Neural crest cell (in vitro differentiated cells): Measurements from ENCODE around the gene DLEC1. TPM values are rescaled to one million over a fixed set of nuclear protein-coding genes. Genes with fewer than 3 reads are reported as not detected.

ENCODE experiments used
- DNase-seq: peaks from one replicate; pipeline ENCODE4 v3.0.0; 2021; ENCODE audit warnings: low read depth, mixed read lengths, low spot score
- H3K27ac Mint-ChIP-seq: one replicate; pipeline ENCODE4 v1.8.0; 2021; ENCODE audit warnings: mild to moderate bottlenecking, mixed read lengths; ENCODE audit not compliant: unreplicated experiment
- H3K27me3 Mint-ChIP-seq: 2 replicates; pipeline ENCODE4 v1.8.0; 2021; ENCODE audit warnings: low read depth, mild to moderate bottlenecking, mixed read lengths
- H3K36me3 Mint-ChIP-seq: 2 replicates; pipeline ENCODE4 v1.8.0; 2021; ENCODE audit warnings: low read depth, mild to moderate bottlenecking, mixed read lengths
- H3K4me1 Mint-ChIP-seq: 2 replicates; pipeline ENCODE4 v1.8.0; 2021; ENCODE audit warnings: mixed read lengths
- H3K4me3 Mint-ChIP-seq: one replicate; pipeline ENCODE4 v1.8.0; 2021; ENCODE audit warnings: mild to moderate bottlenecking, mixed read lengths
- H3K9me3 Mint-ChIP-seq: 2 replicates; pipeline ENCODE4 v1.8.0; 2021; ENCODE audit warnings: mixed read lengths
- total RNA-seq: library from RNA; stranded (reverse); gene quantifications from 2 replicates; pipeline ENCODE4 v1.2.1, GENCODE V29; 2021
- TF ChIP-seq, protein P1 (sequence below): fragments of 200-600 bp; sonication (generic); conservative IDR thresholded peaks from 2 replicates; pipeline ENCODE4 v1.5.0; 2021; ENCODE audit warnings: antibody characterized with exemption, mild to moderate bottlenecking

DLEC1 gene
- total RNA-seq, 1 donor from 2014 or later, result 1.3 TPM

DNA sequence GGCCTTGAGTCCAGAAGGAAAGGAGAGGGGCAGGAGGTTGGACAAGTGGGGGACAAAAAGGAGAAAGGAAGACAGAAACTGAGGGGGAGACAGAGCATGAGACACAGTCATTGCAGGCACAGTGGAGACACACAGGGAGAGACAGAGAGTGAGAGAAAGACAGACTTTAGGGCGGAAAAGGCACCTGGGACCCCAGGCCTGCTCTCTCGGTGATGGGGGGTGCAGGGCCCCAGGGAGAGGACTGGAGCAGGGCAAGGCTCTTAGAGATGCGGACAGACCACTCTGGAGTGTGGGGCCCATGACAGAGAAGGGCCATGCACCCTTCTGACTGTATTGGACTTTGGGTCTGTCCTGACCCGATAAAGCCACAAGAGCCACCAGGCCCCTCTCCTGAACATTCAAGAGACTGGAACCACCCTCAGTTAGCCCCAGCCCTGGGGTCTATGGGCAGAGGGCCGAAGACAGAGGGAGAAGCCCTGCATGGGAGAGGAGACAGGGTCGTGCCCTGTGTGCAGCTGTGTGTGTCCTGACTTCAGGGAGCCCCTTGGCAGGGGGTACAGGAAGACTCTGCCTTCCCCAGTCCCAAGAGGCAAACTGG, 22.1 kb upstream of the DLEC1 start:
- TF ChIP-seq, protein P1, sequence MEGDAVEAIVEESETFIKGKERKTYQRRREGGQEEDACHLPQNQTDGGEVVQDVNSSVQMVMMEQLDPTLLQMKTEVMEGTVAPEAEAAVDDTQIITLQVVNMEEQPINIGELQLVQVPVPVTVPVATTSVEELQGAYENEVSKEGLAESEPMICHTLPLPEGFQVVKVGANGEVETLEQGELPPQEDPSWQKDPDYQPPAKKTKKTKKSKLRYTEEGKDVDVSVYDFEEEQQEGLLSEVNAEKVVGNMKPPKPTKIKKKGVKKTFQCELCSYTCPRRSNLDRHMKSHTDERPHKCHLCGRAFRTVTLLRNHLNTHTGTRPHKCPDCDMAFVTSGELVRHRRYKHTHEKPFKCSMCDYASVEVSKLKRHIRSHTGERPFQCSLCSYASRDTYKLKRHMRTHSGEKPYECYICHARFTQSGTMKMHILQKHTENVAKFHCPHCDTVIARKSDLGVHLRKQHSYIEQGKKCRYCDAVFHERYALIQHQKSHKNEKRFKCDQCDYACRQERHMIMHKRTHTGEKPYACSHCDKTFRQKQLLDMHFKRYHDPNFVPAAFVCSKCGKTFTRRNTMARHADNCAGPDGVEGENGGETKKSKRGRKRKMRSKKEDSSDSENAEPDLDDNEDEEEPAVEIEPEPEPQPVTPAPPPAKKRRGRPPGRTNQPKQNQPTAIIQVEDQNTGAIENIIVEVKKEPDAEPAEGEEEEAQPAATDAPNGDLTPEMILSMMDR, result no peak
- Mint-ChIP-seq H3K27me3 (no peaks in the 10 kb centered on the region), H3K9me3 (peaks cover 4% of the 10 kb centered on the region), H3K4me1 (no peaks in the 10 kb centered on the region), H3K4me3 (no peak overlapping the region), H3K27ac (no peak overlapping the region), H3K36me3 (peaks cover 30% of the 10 kb centered on the region)
- DNase-seq, result no peak

DNA sequence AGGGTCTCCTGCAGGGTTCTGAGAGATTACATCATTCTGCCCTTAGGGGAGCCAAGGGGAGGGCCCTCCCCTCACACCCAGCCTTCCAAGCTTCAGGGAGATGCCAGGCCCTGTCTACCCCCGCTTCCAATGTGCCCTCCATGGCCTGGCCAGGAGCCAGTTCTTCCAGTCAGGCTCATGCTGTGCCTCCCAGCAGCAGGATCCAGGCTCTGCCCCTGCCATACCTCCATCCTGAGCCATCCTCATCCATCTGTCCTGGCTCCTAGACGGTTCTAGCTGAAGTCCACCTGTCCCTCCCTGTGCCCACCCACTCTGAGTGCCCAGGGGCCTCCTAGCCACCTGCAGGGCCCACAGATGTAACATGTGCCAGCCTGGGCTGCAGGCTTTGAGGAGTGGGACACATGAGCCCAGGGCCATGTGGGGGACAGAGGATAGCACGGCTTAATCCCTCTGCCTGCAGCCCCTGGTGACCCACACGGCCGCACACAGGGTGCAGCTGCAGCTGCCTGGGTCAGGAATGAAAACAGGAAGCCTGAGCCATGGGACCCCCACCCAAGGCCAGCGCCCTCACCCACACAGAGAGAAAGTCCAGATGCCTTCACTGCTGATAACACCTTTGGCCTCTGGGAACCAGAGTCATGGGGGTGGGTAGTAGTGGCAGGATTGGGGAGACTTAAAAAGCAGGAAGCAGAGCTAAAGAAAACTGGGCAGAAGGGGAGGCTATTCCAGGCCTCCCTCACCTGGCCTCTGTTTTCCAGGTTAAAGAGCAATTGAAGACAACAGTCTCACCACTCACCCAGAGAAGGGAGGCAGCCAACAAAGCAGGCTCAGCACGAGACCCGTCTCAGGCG, 21.3 kb upstream of the DLEC1 start:
- no peak for DNase-seq
- peaks cover 30% of the 10 kb centered on the region for H3K36me3 Mint-ChIP-seq
- TF ChIP-seq, protein P1, result no peak
- no peak overlapping the region for H3K4me3 Mint-ChIP-seq
- no peaks in the 10 kb centered on the region for H3K4me1 Mint-ChIP-seq
- H3K27ac Mint-ChIP-seq, result no peak overlapping the region
- H3K9me3 Mint-ChIP-seq, result peaks cover 4% of the 10 kb centered on the region
- H3K27me3 Mint-ChIP-seq, result no peaks in the 10 kb centered on the region

DNA sequence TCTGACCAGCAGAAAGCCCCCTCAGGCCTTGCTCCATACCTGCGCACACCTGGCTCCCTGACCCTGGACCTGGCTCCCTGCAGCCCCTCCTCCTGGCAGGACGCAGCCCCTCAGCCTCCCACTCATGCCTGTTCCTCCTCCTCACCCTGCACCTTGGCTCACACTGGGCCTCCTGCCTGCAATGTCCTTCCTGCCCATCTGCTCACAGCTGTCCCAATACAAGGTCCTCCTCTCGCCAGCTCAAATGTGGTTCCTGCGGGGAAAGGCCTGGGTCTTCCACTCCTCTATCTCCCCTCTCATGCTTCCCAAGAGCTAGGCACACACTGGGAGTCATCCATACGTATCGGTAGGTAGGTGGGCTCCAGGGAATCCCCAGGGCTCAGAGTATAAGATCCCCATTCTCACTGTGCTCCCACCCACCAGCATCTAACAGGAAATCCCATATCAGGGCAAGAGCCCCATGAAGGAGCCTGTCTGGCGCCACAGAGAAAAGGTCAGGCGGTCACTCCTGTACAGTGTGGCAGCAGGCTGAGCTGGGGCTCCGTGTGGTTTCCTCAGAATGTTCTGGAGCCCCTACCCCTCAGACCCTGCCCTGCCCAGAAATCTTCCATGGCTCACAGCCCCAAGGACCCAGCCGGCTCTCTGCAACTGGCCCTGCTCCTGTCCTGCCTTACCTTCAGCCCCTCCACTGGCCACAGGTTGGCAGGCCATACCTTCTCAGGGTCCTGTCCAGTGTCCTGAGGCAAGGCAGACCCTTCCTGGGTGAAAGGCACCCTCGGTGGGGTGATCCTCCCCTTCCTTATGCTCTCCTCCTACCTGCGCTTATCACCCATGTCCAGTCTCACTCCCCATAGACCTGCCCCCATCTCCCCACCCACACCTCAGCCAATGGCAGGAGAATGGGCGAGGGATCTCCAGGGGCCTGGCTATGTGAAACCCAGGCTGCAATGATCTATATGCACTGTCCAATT, 20.4 kb upstream of the DLEC1 start:
- DNase-seq, result no peak
- no peak overlapping the region for H3K4me3 Mint-ChIP-seq
- TF ChIP-seq, protein P1, result no peak
- no peaks in the 10 kb centered on the region for H3K27me3 Mint-ChIP-seq
- peaks cover 4% of the 10 kb centered on the region for H3K9me3 Mint-ChIP-seq
- peaks cover 29% of the 10 kb centered on the region for H3K36me3 Mint-ChIP-seq
- no peak overlapping the region for H3K27ac Mint-ChIP-seq
- peaks cover under 1% of the 10 kb centered on the region for H3K4me1 Mint-ChIP-seq

DNA sequence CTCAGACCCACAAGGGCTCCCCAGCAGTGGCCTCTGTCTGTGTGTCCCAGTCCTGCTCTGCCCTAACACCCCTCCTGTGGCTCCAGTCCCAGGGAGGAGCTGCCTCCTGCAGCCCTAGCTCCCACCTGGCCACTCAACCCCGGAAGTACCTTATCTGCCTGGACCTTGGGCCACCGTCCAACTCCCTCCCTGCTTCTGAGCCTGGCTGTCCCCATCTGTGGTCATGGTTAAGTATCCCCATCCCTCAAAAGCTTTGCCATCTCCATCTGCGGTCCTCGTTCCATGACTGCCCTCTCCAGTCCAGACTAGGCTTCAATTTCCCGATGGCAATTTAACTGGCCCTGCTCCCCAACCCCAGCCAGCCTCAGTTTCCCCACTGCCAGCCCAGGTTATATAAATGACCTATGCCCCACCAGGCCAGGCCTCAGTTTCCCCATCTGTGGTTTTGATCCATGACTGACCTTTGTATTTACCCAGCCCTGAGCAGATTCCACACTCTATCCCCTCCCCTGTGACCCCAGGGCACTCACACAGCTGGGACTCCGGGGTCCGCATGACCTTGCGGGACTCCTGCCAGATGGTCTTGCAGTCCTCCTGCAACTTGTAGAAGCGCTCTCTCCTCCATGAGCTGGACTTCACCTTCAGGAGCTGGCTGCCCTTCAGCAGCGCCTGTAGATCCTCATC, 19.2 kb upstream of the DLEC1 start:
- Mint-ChIP-seq H3K4me3 (no peak overlapping the region), H3K27me3 (no peaks in the 10 kb centered on the region), H3K4me1 (peaks cover 10% of the 10 kb centered on the region), H3K27ac (no peak overlapping the region), H3K9me3 (peaks cover 4% of the 10 kb centered on the region), H3K36me3 (peaks cover 20% of the 10 kb centered on the region)
- TF ChIP-seq, protein P1, result no peak
- no peak for DNase-seq

DNA sequence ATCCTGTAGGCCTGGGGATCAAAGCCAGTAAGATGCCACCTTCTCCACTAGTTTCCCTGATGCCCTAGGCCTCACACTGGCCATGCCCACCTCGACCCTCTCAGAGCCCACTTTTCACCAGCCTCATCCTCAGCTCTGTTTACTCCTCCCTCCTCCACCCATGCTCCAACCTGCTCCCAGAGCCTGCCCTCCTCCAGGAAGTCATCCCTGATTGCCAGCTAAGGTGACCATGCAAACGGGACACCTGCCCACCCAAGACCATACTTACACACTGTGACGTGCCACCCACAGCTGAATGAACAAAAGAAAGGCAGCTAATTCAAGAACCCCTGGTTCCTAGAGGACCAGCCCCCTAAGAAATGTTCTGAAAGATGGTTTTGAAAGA, 18.7 kb upstream of the DLEC1 start:
- Mint-ChIP-seq H3K27me3 (no peaks in the 10 kb centered on the region), H3K27ac (peak overlapping the region; percentile 87), H3K36me3 (peaks cover 15% of the 10 kb centered on the region), H3K9me3 (peaks cover under 1% of the 10 kb centered on the region), H3K4me3 (no peak overlapping the region), H3K4me1 (peaks cover 16% of the 10 kb centered on the region)
- DNase-seq, result no peak
- TF ChIP-seq, protein P1, result no peak
